Measurements from ENCODE around the gene DCBLD1.

The DCBLD1 gene

DNA sequence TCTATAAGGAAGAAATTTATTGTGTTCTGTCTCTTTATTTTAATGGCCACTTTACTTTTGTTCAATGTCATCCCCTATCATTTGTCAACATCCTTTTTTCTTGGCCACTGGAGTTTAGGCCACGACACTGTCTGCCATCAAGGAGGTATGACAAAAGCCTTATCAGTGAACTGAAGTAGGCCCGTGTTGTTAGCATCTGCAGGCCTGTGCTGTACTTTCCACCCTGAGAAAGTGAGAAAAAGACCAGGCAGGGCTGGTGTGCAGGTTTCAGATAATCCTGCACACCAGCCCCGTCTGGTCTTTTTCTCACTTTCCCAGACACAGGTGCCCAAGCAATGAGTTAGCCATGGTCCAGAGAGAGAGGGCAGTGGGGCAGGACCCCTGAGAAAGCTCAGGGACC is 62.2 kb downstream of the DCBLD1 start:
- H3K4me3 ChIP-seq (ENCODE audit: low read depth, low read length) = no peak overlapping the region
- TF ChIP-seq MYC (IDR thresholded peaks at IDR 0.05; ENCODE audit: low read depth, low read length) (no peak), POLR2A (IDR thresholded peaks at IDR 0.05; ENCODE audit: extremely low read depth, insufficient read length) (no peak)
- TF ChIP-seq, protein P1, sequence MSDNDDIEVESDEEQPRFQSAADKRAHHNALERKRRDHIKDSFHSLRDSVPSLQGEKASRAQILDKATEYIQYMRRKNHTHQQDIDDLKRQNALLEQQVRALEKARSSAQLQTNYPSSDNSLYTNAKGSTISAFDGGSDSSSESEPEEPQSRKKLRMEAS (IDR thresholded peaks at IDR 0.05; ENCODE audit: low read depth, low read length) = no peak
- TF ChIP-seq, protein P2, sequence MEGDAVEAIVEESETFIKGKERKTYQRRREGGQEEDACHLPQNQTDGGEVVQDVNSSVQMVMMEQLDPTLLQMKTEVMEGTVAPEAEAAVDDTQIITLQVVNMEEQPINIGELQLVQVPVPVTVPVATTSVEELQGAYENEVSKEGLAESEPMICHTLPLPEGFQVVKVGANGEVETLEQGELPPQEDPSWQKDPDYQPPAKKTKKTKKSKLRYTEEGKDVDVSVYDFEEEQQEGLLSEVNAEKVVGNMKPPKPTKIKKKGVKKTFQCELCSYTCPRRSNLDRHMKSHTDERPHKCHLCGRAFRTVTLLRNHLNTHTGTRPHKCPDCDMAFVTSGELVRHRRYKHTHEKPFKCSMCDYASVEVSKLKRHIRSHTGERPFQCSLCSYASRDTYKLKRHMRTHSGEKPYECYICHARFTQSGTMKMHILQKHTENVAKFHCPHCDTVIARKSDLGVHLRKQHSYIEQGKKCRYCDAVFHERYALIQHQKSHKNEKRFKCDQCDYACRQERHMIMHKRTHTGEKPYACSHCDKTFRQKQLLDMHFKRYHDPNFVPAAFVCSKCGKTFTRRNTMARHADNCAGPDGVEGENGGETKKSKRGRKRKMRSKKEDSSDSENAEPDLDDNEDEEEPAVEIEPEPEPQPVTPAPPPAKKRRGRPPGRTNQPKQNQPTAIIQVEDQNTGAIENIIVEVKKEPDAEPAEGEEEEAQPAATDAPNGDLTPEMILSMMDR (IDR thresholded peaks at IDR 0.05; ENCODE audit: low read depth, low read length) = no peak
- DNase-seq (ENCODE audit: low read depth) = no peak

DNA sequence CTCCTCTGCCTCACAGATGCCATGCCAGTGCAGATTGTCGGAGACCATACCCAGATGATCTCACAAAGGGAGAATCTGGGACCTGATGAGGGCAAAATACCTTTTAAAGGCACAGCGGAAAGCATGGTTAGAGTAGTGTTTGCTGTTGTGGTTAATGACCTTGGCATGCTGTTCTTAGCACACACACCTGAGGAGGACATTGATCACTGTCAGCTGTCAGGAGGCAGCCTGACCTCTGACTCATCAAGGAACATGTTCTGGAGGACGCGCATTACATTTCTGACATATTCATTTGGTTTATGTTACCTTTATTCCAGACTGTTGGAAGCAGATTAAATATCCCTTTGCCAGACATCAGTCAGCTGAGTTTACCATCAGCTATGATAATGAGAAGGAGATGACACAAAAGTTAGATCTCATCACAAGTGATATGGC is 62.7 kb downstream of the DCBLD1 start:
- no peak overlapping the region for H3K4me3 ChIP-seq (ENCODE audit: low read depth, low read length)
- TF ChIP-seq POLR2A (IDR thresholded peaks at IDR 0.05; ENCODE audit: extremely low read depth, insufficient read length) (no peak), MYC (IDR thresholded peaks at IDR 0.05; ENCODE audit: low read depth, low read length) (no peak)
- TF ChIP-seq, protein P2 (IDR thresholded peaks at IDR 0.05; ENCODE audit: low read depth, low read length) = no peak
- TF ChIP-seq, protein P1 (IDR thresholded peaks at IDR 0.05; ENCODE audit: low read depth, low read length) = no peak
- no peak for DNase-seq (ENCODE audit: low read depth)

DNA sequence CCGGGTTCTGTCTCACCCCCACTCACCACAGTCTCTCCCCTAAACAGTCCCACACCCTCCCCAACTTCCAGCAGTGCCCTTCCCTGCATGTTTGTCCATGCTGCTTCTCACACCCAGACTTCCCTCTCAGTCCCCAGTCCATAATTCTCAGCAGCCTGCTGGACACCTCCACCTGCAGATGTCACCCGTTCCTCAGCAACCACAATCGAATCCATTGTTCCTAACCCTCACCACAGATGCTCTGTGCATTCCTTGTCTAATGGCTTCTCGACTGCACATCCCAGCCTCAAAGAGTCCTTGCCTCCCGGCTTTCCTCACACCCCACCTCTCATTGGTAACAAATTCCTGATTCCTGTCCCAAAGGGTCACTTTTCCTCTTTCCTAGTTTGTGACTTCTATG is 64.2 kb downstream of the DCBLD1 start:
- DNase-seq (ENCODE audit: low read depth) = no peak
- no peak for TF ChIP-seq MYC (IDR thresholded peaks at IDR 0.05; ENCODE audit: low read depth, low read length)

DNA sequence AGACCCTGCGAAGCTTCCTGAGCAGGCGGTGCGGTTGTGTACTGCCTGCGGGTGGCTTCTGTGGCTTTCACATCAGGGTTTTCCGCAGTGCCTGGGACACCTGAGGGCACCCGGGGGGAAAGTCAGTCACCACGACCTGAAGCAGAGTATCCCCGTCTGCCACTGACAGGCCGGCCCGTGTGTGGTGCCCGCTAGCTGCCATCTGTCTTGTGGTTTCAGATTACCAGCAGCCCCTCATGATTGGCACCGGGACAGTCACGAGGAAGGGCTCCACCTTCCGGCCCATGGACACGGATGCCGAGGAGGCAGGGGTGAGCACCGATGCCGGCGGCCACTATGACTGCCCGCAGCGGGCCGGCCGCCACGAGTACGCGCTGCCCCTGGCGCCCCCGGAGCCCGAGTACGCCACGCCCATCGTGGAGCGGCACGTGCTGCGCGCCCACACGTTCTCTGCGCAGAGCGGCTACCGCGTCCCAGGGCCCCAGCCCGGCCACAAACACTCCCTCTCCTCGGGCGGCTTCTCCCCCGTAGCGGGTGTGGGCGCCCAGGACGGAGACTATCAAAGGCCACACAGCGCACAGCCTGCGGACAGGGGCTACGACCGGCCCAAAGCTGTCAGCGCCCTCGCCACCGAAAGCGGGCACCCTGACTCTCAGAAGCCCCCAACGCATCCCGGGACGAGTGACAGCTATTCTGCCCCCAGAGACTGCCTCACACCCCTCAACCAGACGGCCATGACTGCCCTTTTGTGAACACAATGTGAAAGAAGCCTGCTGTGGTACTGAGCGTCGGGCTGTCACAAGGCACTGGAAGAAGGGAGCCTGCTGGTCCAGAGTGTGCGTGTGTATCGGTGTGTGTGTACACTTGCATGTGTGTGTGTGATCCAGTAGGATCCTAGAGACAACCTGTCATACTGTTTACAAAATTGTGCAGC is 65.5 kb downstream of the DCBLD1 start:
- DNase-seq (ENCODE audit: low read depth) = no peak
- TF ChIP-seq MYC (IDR thresholded peaks at IDR 0.05; ENCODE audit: low read depth, low read length) = no peak
- TF ChIP-seq, protein P1 (IDR thresholded peaks at IDR 0.05; ENCODE audit: low read depth, low read length) = no peak
- TF ChIP-seq, protein P2 (IDR thresholded peaks at IDR 0.05; ENCODE audit: low read depth, low read length) = no peak
- no peak for TF ChIP-seq POLR2A (IDR thresholded peaks at IDR 0.05; ENCODE audit: extremely low read depth, insufficient read length)
- no peak overlapping the region for H3K4me3 ChIP-seq (ENCODE audit: low read depth, low read length)

More for the DNA sequence above, 64.2 kb downstream of the DCBLD1 start:
- no peak overlapping the region for H3K4me3 ChIP-seq (ENCODE audit: low read depth, low read length)

DNA sequence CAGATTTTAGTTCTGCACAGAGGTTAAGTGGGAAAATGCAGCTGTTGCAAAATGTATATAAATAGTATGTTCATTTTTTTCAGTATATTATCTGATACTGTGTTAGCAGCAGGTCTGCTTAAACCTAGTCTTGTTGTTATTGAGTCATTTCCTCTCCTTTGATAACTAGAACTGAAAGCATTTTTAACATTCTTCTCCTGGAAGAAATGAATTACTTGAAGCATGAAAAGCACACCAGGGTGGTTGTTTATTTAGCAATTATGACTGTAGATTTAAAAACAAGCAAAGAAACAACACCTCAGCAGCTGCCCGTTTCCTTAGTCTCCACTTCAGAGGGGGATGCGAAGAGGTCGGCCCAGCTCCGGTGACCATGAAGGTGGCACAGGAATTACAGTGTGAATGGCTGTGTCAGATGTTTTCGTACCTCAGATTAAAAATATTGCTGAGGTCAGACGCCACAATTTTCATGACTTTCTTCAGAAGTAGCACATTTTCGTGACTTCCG is 66.4 kb downstream of the DCBLD1 start:
- TF ChIP-seq, protein P2 (IDR thresholded peaks at IDR 0.05; ENCODE audit: low read depth, low read length) = no peak
- TF ChIP-seq POLR2A (IDR thresholded peaks at IDR 0.05; ENCODE audit: extremely low read depth, insufficient read length) (no peak), MYC (IDR thresholded peaks at IDR 0.05; ENCODE audit: low read depth, low read length) (no peak)
- TF ChIP-seq, protein P1 (IDR thresholded peaks at IDR 0.05; ENCODE audit: low read depth, low read length) = no peak
- no peak for DNase-seq (ENCODE audit: low read depth)
- no peak overlapping the region for H3K4me3 ChIP-seq (ENCODE audit: low read depth, low read length)

DNA sequence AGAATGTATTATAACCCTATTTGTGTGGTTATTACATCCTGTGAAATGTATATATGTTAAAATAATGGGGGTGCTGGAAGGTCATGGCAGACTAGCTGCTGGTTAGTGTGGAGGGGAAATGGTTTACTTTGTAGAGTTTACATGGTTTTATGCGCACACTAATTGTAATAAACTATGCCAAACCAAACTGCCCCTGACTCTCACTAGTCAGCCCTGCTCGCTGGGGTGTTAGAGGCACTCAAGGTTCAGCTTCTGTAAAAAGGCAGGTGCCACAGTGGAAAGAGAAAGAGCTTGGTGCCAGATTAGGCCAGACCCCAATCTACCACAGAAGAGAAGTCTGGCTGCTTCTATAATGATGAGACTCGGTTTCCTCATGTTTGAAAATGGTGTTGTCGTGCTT is 67.1 kb downstream of the DCBLD1 start:
- TF ChIP-seq MYC (IDR thresholded peaks at IDR 0.05; ENCODE audit: low read depth, low read length) (no peak), POLR2A (IDR thresholded peaks at IDR 0.05; ENCODE audit: extremely low read depth, insufficient read length) (no peak)
- TF ChIP-seq, protein P2 (IDR thresholded peaks at IDR 0.05; ENCODE audit: low read depth, low read length) = no peak
- DNase-seq (ENCODE audit: low read depth) = peak; percentile 31
- no peak overlapping the region for H3K4me3 ChIP-seq (ENCODE audit: low read depth, low read length)
